IPS-20b (cell line): ENCODE data around the gene GEMIN2.
"Not testable (repeated sequence)": the region's sequence is repeated elsewhere in the genome, so short reads cannot be mapped to it uniquely, and the experiment has no call there.

ENCODE experiments used
- H3K27ac ChIP-seq: one replicate; pipeline ENCODE4 v1.5.1; 2013; ENCODE audit warnings: low read length
- H3K27me3 ChIP-seq: 2 replicates; pipeline ENCODE4 v1.6.1; 2013; ENCODE audit warnings: mild to moderate bottlenecking, low read length, inconsistent platforms; ENCODE audit not compliant: insufficient read depth
- H3K36me3 ChIP-seq: 2 replicates; pipeline ENCODE4 v1.6.1; 2013; ENCODE audit warnings: low read depth, mild to moderate bottlenecking, inconsistent platforms, low read length, moderate library complexity; ENCODE audit not compliant: insufficient read depth
- H3K4me1 ChIP-seq: 2 replicates; pipeline ENCODE4 v1.6.1; 2013; ENCODE audit warnings: mild to moderate bottlenecking, control low read depth, inconsistent platforms, low read length, moderate library complexity; ENCODE audit not compliant: insufficient read depth
- H3K4me3 ChIP-seq: 2 replicates; pipeline ENCODE4 v1.5.1; 2013; ENCODE audit warnings: mild to moderate bottlenecking, low read length, inconsistent platforms
- H3K9ac ChIP-seq: 2 replicates; pipeline ENCODE4 v1.6.1; 2013; ENCODE audit warnings: low read depth, mild to moderate bottlenecking, inconsistent platforms, low read length, moderate library complexity
- H3K9me3 ChIP-seq: 2 replicates; pipeline ENCODE4 v1.6.1; 2013; ENCODE audit warnings: mild to moderate bottlenecking, low read depth, low read length, inconsistent platforms; ENCODE audit not compliant: insufficient read depth

GEMIN2 gene

GRCh38 chr14:39114073-39114838 lies at the start of gene GEMIN2:
Gene GEMIN2 (plus strand): TSS chr14:39114323. CDS start chr14:39114339, 16 bp downstream.
- H3K4me1 ChIP-seq: peaks cover 9% of the 10 kb centered on the region; the same call in 1 of the 2 replicates
- H3K27ac ChIP-seq: peak within 1 kb of the TSS; percentile 64
- H3K9me3 ChIP-seq: no peaks in the 10 kb centered on the region
- H3K4me3 ChIP-seq: peak within 1 kb of the TSS; percentile 98
- H3K27me3 ChIP-seq: no peaks in the 10 kb centered on the region
- H3K36me3 ChIP-seq: peaks cover 25% of the 10 kb centered on the region
- H3K9ac ChIP-seq: peak within 1 kb of the TSS; percentile 94; the same call in 1 of the 2 replicates

GRCh38 chr14:39069169-39069805 lies 44.8 kb upstream of the GEMIN2 start:
- H3K9ac ChIP-seq, H3K27ac ChIP-seq, H3K4me3 ChIP-seq, H3K27me3 ChIP-seq, H3K9me3 ChIP-seq, H3K4me1 ChIP-seq: not testable (repeated sequence)
- peaks cover 45% of the 10 kb centered on the region for H3K36me3 ChIP-seq

GRCh38 chr14:39069923-39070322 lies 44.2 kb upstream of the GEMIN2 start:
- Histone ChIP-seq H3K36me3 (peaks cover 45% of the 10 kb centered on the region), H3K4me1 (no peaks in the 10 kb centered on the region), H3K9me3 (no peaks in the 10 kb centered on the region), H3K9ac (no peak overlapping the region), H3K4me3 (no peak overlapping the region), H3K27ac (no peak overlapping the region), H3K27me3 (no peaks in the 10 kb centered on the region)

GRCh38 chr14:39071096-39071495 lies 43.0 kb upstream of the GEMIN2 start:
- H3K4me3 ChIP-seq: no peak overlapping the region
- no peaks in the 10 kb centered on the region for H3K27me3 ChIP-seq
- peaks cover 50% of the 10 kb centered on the region for H3K36me3 ChIP-seq
- no peak overlapping the region for H3K9ac ChIP-seq
- H3K4me1 ChIP-seq: no peaks in the 10 kb centered on the region
- H3K27ac ChIP-seq: no peak overlapping the region
- H3K9me3 ChIP-seq: no peaks in the 10 kb centered on the region

- H3K9ac ChIP-seq: no peak overlapping the region
- H3K36me3 ChIP-seq: peaks cover 75% of the 10 kb centered on the region
- H3K4me1 ChIP-seq: no peaks in the 10 kb centered on the region
- no peaks in the 10 kb centered on the region for H3K27me3 ChIP-seq
- H3K4me3 ChIP-seq: no peak overlapping the region
- H3K9me3 ChIP-seq: no peaks in the 10 kb centered on the region
- no peak overlapping the region for H3K27ac ChIP-seq
Observed at GRCh38 chr14:39080886-39081285, 33.2 kb upstream of the GEMIN2 start.

- Histone ChIP-seq H3K4me1 (no peaks in the 10 kb centered on the region), H3K27ac (no peak overlapping the region), H3K9ac (no peak overlapping the region), H3K9me3 (no peaks in the 10 kb centered on the region), H3K36me3 (peaks cover 85% of the 10 kb centered on the region), H3K27me3 (no peaks in the 10 kb centered on the region), H3K4me3 (no peak overlapping the region)
Observed at GRCh38 chr14:39083127-39083526, 31.0 kb upstream of the GEMIN2 start.

- Histone ChIP-seq H3K4me3 (no peak overlapping the region), H3K4me1 (no peaks in the 10 kb centered on the region), H3K36me3 (peaks cover 83% of the 10 kb centered on the region), H3K9ac (no peak overlapping the region), H3K27ac (no peak overlapping the region), H3K27me3 (no peaks in the 10 kb centered on the region), H3K9me3 (no peaks in the 10 kb centered on the region)
Observed at GRCh38 chr14:39085933-39086332, 28.2 kb upstream of the GEMIN2 start.

GRCh38 chr14:39087493-39087892 lies 26.6 kb upstream of the GEMIN2 start:
- no peak overlapping the region for H3K9ac ChIP-seq
- H3K4me1 ChIP-seq: no peaks in the 10 kb centered on the region
- H3K27me3 ChIP-seq: no peaks in the 10 kb centered on the region
- no peak overlapping the region for H3K4me3 ChIP-seq
- H3K27ac ChIP-seq: no peak overlapping the region
- H3K9me3 ChIP-seq: no peaks in the 10 kb centered on the region
- H3K36me3 ChIP-seq: peaks cover 85% of the 10 kb centered on the region

GRCh38 chr14:39090548-39091111 lies 23.5 kb upstream of the GEMIN2 start:
- Histone ChIP-seq H3K9me3 (no peaks in the 10 kb centered on the region), H3K36me3 (peaks cover 87% of the 10 kb centered on the region), H3K4me3 (no peak overlapping the region), H3K27me3 (no peaks in the 10 kb centered on the region), H3K27ac (no peak overlapping the region), H3K4me1 (no peaks in the 10 kb centered on the region), H3K9ac (no peak overlapping the region)

- no peaks in the 10 kb centered on the region for H3K4me1 ChIP-seq
- no peak overlapping the region for H3K4me3 ChIP-seq
- H3K9ac ChIP-seq: no peak overlapping the region
- H3K9me3 ChIP-seq: no peaks in the 10 kb centered on the region
- peaks cover 81% of the 10 kb centered on the region for H3K36me3 ChIP-seq
- H3K27me3 ChIP-seq: no peaks in the 10 kb centered on the region
- H3K27ac ChIP-seq: no peak overlapping the region
Observed at GRCh38 chr14:39091716-39092115, 22.4 kb upstream of the GEMIN2 start.

GRCh38 chr14:39094515-39094914 lies 19.6 kb upstream of the GEMIN2 start:
- Histone ChIP-seq H3K9ac (no peak overlapping the region), H3K36me3 (peaks cover 61% of the 10 kb centered on the region), H3K4me3 (no peak overlapping the region), H3K4me1 (no peaks in the 10 kb centered on the region; the same call in 1 of the 2 replicates), H3K27me3 (no peaks in the 10 kb centered on the region), H3K9me3 (no peaks in the 10 kb centered on the region), H3K27ac (no peak overlapping the region)

GRCh38 chr14:39097159-39097558 lies 17.0 kb upstream of the GEMIN2 start:
- Histone ChIP-seq H3K36me3 (peaks cover 35% of the 10 kb centered on the region), H3K27me3 (no peaks in the 10 kb centered on the region), H3K4me1 (no peaks in the 10 kb centered on the region; the same call in 1 of the 2 replicates), H3K9me3 (no peaks in the 10 kb centered on the region), H3K27ac (no peak overlapping the region), H3K4me3 (no peak overlapping the region), H3K9ac (no peak overlapping the region)
